NK-92 (cell line): ENCODE measurements around the gene DIRAS2.

ENCODE experiments used
- DNase-seq: peaks from one replicate; lab custom pipeline; 2025; ENCODE audit not compliant: unreplicated experiment; lab: John Stamatoyannopoulos, UW

Gene DIRAS2

GRCh38 chr9:90613502-90613901 is 29.1 kb downstream of the DIRAS2 start:
- no peak for DNase-seq

DNA sequence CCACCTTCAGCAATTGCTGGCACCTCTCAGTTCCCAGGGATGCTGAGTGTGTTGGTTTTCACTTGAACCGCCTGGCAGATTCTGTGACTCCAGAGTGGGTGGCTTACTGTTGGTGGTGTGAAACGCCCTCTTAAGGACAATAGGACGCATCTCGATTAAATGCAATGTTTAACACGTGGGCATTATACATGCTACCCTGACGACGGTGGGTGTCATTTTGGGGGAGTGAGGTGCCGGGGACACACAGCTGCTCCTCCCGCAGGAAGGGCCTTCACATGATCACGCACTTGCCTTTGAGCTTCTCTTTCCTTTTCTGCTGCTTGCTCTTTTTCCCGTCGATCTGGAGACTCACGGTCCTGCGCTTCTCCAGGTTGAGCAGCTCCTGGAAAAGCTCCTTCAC is 29.7 kb downstream of the DIRAS2 start:
- no peak for DNase-seq

DNA sequence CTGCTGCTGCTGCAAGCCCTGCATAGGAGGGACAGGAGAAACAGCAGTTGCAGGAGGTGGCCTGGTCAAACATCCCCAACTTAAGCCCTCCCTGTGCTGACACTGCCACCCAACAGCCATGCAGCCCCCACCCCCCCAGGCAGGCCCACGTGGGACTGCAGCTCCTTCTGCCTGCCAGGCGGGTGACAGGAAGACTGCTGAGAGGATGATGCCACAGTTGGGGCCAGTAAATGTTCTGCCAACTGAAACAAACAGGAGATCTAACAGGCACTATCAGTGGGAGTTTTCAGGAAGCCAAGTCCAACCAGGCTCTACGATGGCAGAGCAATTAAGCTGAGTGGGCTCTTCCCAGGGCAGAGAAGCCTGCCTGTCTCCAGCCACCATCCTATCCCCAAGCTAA is 31.1 kb downstream of the DIRAS2 start:
- no peak for DNase-seq

DNA sequence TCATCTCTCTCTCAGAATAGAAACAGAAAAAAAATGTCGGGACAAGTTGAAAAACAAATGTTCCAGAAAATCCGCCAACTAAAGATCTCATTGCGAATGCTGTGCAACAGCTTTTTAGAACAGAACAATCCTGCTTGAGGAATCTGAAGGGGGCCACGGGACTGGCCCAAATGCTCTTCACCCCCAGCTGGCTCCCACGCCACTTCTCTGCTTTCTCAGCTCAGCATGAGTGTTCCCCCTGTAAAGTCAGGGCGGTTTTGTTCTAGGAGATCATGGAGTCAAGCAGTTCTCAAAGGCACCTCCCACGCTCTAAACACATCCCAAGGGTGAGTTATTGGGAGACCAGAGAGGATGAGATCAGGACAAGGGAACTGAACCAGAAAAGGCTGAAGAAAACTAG is 31.5 kb downstream of the DIRAS2 start:
- no peak for DNase-seq

GRCh38 chr9:90607701-90608516 is 34.7 kb downstream of the DIRAS2 start:
- no peak for DNase-seq

- DNase-seq: no peak
Measured at GRCh38 chr9:90600029-90600428, 42.6 kb downstream of the DIRAS2 start.

DNA sequence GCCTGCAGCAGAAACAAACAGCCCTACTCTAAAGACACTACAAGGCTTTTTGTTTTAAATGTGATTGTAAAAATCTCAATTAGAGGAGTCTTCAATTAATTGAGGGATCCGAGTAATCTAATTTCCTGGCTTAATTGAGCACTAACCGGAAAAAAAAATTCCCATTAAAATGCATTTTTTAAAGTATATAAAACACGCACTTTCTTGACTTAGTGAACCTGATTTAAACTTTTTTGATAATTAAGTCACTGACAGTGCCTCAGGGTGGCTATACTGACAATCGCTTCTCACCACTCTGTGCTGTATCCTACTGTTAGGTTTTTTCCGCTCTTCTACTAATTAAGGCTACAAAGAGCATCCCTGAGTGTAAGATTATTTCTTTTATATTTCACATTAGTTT is 44.4 kb downstream of the DIRAS2 start:
- DNase-seq: no peak

DNA sequence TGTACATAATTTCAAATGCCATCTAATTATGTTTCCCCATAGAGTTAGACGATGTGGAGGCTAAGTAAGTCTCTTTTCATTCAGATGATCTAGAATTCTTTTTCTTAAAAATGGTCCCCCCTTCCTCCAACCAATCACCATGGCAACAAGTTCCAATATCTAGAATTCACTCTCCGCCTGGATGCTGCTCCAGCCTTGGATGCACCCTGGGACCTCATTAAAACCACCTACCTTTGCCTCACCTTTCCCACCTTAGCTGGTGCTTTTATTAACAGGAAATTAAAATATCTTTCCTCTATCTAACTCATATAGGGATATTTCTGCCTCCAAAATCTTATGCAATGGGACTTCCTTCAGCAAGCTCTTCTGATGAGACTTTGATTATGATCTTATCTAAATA is 49.0 kb downstream of the DIRAS2 start:
- DNase-seq: no peak

DNA sequence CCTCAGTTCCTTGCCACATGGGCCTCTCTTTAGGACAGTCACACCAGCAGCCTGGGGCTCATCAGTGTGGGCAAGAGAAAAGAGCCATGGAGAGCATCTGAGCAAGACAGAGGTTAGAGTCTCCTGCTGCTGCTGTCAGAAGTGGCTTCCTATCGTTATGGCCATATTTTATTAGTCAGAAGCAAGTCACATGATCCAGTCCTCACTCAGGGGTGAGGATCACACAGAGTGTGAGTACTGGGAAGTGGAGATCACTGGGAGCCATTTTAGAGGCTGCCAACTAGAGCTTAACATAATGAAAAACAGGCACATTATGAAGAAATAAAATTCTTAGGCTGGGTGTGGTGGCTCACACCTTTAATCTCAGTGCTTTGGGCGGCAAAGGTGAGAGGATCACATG is 62.0 kb downstream of the DIRAS2 start:
- no peak for DNase-seq

GRCh38 chr9:90579181-90579580 is 63.4 kb downstream of the DIRAS2 start:
- no peak for DNase-seq

DNA sequence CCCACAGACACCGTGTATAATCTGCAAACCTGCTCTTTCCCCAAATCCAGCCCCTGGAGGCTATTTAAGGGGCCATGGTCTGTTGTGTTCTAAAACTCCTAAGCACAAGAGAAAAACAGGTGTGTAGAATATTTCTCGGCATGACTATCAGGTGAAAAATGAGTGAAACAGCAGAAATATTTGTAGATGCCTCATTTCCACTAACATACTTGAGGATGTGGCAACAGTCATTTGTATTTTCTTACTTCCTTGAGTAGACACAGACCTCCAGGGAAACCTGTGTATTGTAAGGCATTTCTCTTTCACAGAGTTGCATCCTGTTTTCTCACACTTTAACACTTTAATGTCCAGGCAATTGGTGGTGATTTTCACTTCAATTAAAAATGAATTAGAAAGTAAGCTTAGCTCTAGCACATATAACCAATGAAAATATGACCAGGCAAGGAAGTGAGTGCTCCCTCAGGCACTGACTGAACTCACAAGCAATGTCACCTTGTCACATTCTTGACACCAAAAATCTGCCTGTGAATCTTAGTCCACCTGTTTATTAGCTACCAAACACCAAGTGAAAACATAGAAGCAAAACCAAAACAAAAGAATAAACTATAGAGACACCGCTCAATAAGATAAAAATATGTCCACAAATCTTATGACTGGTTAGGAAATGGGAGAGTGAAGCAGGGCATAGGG is 64.4 kb downstream of the DIRAS2 start:
- no peak for DNase-seq

DNA sequence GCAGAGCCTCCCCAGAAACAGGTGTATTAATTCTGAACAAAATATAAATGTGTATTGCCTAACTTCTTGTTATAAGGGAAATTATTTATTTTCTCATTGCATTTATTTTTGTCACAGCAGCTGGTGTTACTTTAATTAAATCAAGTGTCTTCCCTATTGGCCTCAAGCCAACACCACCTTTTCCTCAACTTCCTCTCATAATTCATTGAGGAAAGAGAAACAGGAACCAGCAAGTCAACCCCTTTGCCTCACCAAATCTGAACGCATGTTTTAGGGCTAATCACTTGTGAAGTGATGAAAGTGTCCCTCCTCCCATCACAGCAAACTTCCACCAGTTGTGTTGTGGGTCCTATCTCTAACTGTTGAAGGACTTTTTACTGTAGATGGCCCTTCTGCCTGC is 73.1 kb downstream of the DIRAS2 start:
- DNase-seq: no peak

GRCh38 chr9:90568667-90569066 is 74.0 kb downstream of the DIRAS2 start:
- DNase-seq: no peak

- no peak for DNase-seq
Measured at GRCh38 chr9:90562229-90562628, 80.4 kb downstream of the DIRAS2 start.
